Measurements from ENCODE around the gene CELSR2.
A peak's percentile ranks its signal among the peaks of the same experiment; 100 is the strongest.

The CELSR2 gene

GRCh38 chr1:109248444-109248796 lies 919 bp upstream of the CELSR2 start:
- no peaks in the 10 kb centered on the region for H3K79me2 ChIP-seq (ENCODE audit: control insufficient read depth, low read length)
- no peak overlapping the region for H3K4me2 ChIP-seq (ENCODE audit: low read length)
- H3K36me3 ChIP-seq (ENCODE audit: control insufficient read depth, low read length): no peaks in the 10 kb centered on the region
- H3F3A ChIP-seq (ENCODE audit: control insufficient read depth, insufficient read depth): no peaks in the 10 kb centered on the region
- no peak overlapping the region for H3K27ac ChIP-seq (ENCODE audit: low read depth, low read length)
- H3K27me3 ChIP-seq (ENCODE audit: control insufficient read depth, low read length): peaks cover 18% of the 10 kb centered on the region
- peaks cover 14% of the 10 kb centered on the region for H3K4me1 ChIP-seq (ENCODE audit: control insufficient read depth, low read length)
- no peak overlapping the region for H3K4me3 ChIP-seq (ENCODE audit: low read length)
- no peaks in the 10 kb centered on the region for H4K20me1 ChIP-seq (ENCODE audit: control insufficient read depth, insufficient read depth, low read depth, low read length)
- TF ChIP-seq CTCF (IDR thresholded peaks at IDR 0.05; ENCODE audit: low read depth, low read length, poor library complexity, severe bottlenecking) (no peak), EZH2phosphoT487 (IDR thresholded peaks at IDR 0.05; ENCODE audit: borderline replicate concordance, low read length) (no peak)
- no peaks in the 10 kb centered on the region for H3K9me3 ChIP-seq (ENCODE audit: control insufficient read depth, insufficient read depth, low read length)
- no peaks in the 10 kb centered on the region for H3K9me2 ChIP-seq (replicated peaks; ENCODE audit: control insufficient read depth, low read length)

GRCh38 chr1:109249654-109250401 lies 489 bp downstream of the CELSR2 start:
- Histone ChIP-seq H3K36me3 (ENCODE audit: control insufficient read depth, low read length) (no peaks in the 10 kb centered on the region), H3K79me2 (ENCODE audit: control insufficient read depth, low read length) (no peaks in the 10 kb centered on the region), H3K27ac (ENCODE audit: low read depth, low read length) (no peak overlapping the region), H4K20me1 (ENCODE audit: control insufficient read depth, insufficient read depth, low read depth, low read length) (no peaks in the 10 kb centered on the region), H3K9me2 (replicated peaks; ENCODE audit: control insufficient read depth, low read length) (no peaks in the 10 kb centered on the region), H3K4me3 (ENCODE audit: low read length) (peak overlapping the region; percentile 62), H3K4me2 (ENCODE audit: low read length) (peak overlapping the region; percentile 63), H3F3A (ENCODE audit: control insufficient read depth, insufficient read depth) (no peaks in the 10 kb centered on the region), H3K9me3 (ENCODE audit: control insufficient read depth, insufficient read depth, low read length) (no peaks in the 10 kb centered on the region), H3K4me1 (ENCODE audit: control insufficient read depth, low read length) (peaks cover 28% of the 10 kb centered on the region), H3K27me3 (ENCODE audit: control insufficient read depth, low read length) (peaks cover 18% of the 10 kb centered on the region)
- TF ChIP-seq EZH2phosphoT487 (IDR thresholded peaks at IDR 0.05; ENCODE audit: borderline replicate concordance, low read length) (no peak), CTCF (IDR thresholded peaks at IDR 0.05; ENCODE audit: low read depth, low read length, poor library complexity, severe bottlenecking) (no peak)

GRCh38 chr1:109250454-109251276 lies 1.3 kb downstream of the CELSR2 start:
- Histone ChIP-seq H4K20me1 (ENCODE audit: control insufficient read depth, insufficient read depth, low read depth, low read length) (no peaks in the 10 kb centered on the region), H3K27me3 (ENCODE audit: control insufficient read depth, low read length) (peaks cover 18% of the 10 kb centered on the region), H3F3A (ENCODE audit: control insufficient read depth, insufficient read depth) (no peaks in the 10 kb centered on the region), H3K9me3 (ENCODE audit: control insufficient read depth, insufficient read depth, low read length) (no peaks in the 10 kb centered on the region), H3K4me3 (ENCODE audit: low read length) (peak overlapping the region; percentile 62), H3K27ac (ENCODE audit: low read depth, low read length) (no peak overlapping the region), H3K9me2 (replicated peaks; ENCODE audit: control insufficient read depth, low read length) (no peaks in the 10 kb centered on the region), H3K36me3 (ENCODE audit: control insufficient read depth, low read length) (no peaks in the 10 kb centered on the region), H3K4me2 (ENCODE audit: low read length) (peak overlapping the region; percentile 63), H3K79me2 (ENCODE audit: control insufficient read depth, low read length) (no peaks in the 10 kb centered on the region), H3K4me1 (ENCODE audit: control insufficient read depth, low read length) (peaks cover 28% of the 10 kb centered on the region)
- TF ChIP-seq CTCF (IDR thresholded peaks at IDR 0.05; ENCODE audit: low read depth, low read length, poor library complexity, severe bottlenecking) (no peak), EZH2phosphoT487 (IDR thresholded peaks at IDR 0.05; ENCODE audit: borderline replicate concordance, low read length) (no peak)
